ENCODE results near the gene GPAT3.

GPAT3 gene

DNA sequence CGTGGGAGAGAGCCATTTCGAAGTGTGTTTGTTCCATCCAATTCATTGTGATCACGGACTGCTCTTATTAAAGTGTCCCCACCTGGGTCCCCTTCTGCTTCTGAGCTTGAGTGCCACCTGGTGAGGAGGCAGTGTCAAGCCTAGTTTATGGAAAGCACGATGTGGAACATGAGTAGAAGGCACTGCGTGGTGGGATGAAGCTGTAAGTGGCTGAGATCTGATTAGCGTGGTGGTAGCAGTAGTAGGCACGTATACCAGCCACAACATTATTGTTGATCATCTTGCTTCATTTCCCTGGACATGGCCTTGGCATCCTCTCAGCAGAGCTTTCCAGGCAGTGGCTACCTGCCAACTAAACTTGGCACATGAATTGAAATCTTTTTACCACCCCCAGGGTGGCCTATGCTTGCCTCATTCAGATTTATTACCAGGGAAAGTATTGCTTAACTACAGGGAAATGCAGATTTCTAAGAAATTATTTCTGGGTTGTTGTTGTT lies 46.4 kb downstream of the GPAT3 start:
- Histone ChIP-seq H3K27me3 (ENCODE audit: control insufficient read depth in 3 of 3, insufficient read depth in 3 of 3, low read depth in 1 of 3, low read length in 3 of 3) (no peaks in the 10 kb centered on the region), H3K9me3 (replicated peaks in 1 of 2; ENCODE audit: control insufficient read depth in 2 of 2, insufficient read depth in 1 of 2, low read depth in 1 of 2, low read length in 2 of 2) (no peaks in the 10 kb centered on the region), H2AK5ac (ENCODE audit: low read depth, low read length) (no peak overlapping the region), H2BK15ac (ENCODE audit: low read length) (no peak overlapping the region), H3K18ac (ENCODE audit: low read length) (no peak overlapping the region), H2AFZ (ENCODE audit: low read length) (no peak overlapping the region), H3K27ac (replicated peaks; ENCODE audit: low read length) (no peak overlapping the region), H3K4ac (ENCODE audit: low read length) (no peak overlapping the region), H4K8ac (ENCODE audit: low read depth, low read length) (no peak overlapping the region), H3K4me3 (ENCODE audit: low read length in 2 of 2) (no peak overlapping the region), H2BK5ac (ENCODE audit: low read length) (no peak overlapping the region), H4K91ac (ENCODE audit: low read depth, low read length, poor library complexity) (no peak overlapping the region), H3K23ac (ENCODE audit: low read depth, low read length, poor library complexity) (no peak overlapping the region), H3K79me1 (ENCODE audit: low read depth, low read length) (no peaks in the 10 kb centered on the region), H3K4me2 (ENCODE audit: insufficient read depth, low read length, poor library complexity, severe bottlenecking) (no peak overlapping the region), H3K14ac (ENCODE audit: low read length) (no peak overlapping the region), H3K9ac (ENCODE audit: low read depth, low read length, poor library complexity) (no peak overlapping the region), H2BK120ac (ENCODE audit: low read depth, low read length) (no peak overlapping the region), H2BK12ac (ENCODE audit: low read length) (no peak overlapping the region), H3K4me1 (ENCODE audit: control insufficient read depth in 2 of 2, insufficient read depth in 1 of 2, low read depth in 1 of 2, low read length in 2 of 2) (no peaks in the 10 kb centered on the region), H3K36me3 (replicated peaks in 1 of 2; ENCODE audit: control insufficient read depth in 2 of 2, insufficient read depth in 2 of 2, low read length in 2 of 2) (no peaks in the 10 kb centered on the region)
- no peak for DNase-seq (ENCODE audit: low spot score)
- WGBS, 2 donors (ENCODE audit: extremely low coverage in 2 of 2, insufficient read length in 2 of 2, insufficient replicate concordance in 1 of 2), result no CpG with 5 or more reads among the region's 7 CpGs

DNA sequence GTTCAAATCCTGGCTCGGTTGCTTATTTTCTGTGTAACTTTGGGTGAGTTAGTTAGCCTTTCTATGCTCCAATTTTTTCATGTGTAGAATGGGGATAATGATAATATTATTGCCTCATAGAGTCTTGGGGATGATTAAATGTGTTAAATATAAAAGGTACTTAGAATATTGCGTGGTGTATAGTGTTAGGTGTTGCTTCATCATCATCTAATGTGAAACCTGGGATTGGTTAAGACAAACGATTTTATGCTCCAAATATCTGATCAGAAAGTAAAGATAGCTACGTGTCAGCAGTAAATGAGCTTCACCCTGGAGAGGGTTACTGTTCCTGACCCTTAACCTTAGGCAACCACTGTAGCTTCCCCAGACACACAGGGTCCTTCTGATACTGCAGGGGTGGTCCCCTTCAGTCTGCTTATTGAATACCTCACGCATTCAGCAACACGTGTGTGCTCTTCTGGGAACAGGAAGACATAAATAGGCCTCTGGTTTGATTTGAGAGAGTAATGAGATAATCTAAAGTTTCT lies 50.1 kb downstream of the GPAT3 start:
- no peak overlapping the region for H2BK15ac ChIP-seq (ENCODE audit: low read length)

DNA sequence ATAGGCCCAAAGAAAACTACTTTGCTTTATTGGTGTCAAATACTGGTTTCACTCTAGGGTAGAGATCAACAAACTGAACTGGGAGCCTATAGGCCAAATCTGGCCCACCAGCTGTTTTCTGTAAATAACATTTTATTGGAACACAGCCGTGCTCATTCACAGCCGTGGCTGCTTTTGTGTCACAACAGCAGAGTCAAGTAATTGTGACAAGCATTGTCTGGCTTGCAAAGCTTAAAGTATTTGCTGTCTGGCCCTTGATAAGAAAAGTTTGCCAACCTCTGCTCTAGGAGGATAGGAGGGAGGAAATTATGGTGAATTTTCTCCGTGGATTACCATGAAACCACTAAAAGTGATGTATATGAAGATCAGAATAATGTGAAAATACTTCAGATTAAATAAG lies 53.4 kb downstream of the GPAT3 start:
- H3K27me3 ChIP-seq (ENCODE audit: control insufficient read depth in 3 of 3, insufficient read depth in 3 of 3, low read depth in 1 of 3, low read length in 3 of 3), result no peaks in the 10 kb centered on the region
- no peak overlapping the region for H3K9ac ChIP-seq (ENCODE audit: low read depth, low read length, poor library complexity)
- H4K91ac ChIP-seq (ENCODE audit: low read depth, low read length, poor library complexity), result no peak overlapping the region
- peaks cover 5% of the 10 kb centered on the region in 2 donors for H3K4me1 ChIP-seq (ENCODE audit: control insufficient read depth in 2 of 2, insufficient read depth in 1 of 2, low read depth in 1 of 2, low read length in 2 of 2)
- H2BK15ac ChIP-seq (ENCODE audit: low read length), result no peak overlapping the region
- no peak overlapping the region for H3K23ac ChIP-seq (ENCODE audit: low read depth, low read length, poor library complexity)
- H2AFZ ChIP-seq (ENCODE audit: low read length), result peak overlapping the region; percentile 38
- no peak for DNase-seq (ENCODE audit: low spot score)
- no peaks in the 10 kb centered on the region for H3K36me3 ChIP-seq (replicated peaks in 1 of 2; ENCODE audit: control insufficient read depth in 2 of 2, insufficient read depth in 2 of 2, low read length in 2 of 2)
- H3K4me3 ChIP-seq (ENCODE audit: low read length in 2 of 2), result no peak overlapping the region
- no peak overlapping the region for H3K18ac ChIP-seq (ENCODE audit: low read length)
- no peak overlapping the region for H3K4me2 ChIP-seq (ENCODE audit: insufficient read depth, low read length, poor library complexity, severe bottlenecking)
- no peak overlapping the region for H4K8ac ChIP-seq (ENCODE audit: low read depth, low read length)
- no peak overlapping the region for H2AK5ac ChIP-seq (ENCODE audit: low read depth, low read length)
- no peaks in the 10 kb centered on the region for H3K9me3 ChIP-seq (replicated peaks in 1 of 2; ENCODE audit: control insufficient read depth in 2 of 2, insufficient read depth in 1 of 2, low read depth in 1 of 2, low read length in 2 of 2)
- H3K14ac ChIP-seq (ENCODE audit: low read length), result no peak overlapping the region
- no peak overlapping the region for H2BK5ac ChIP-seq (ENCODE audit: low read length)
- H3K4ac ChIP-seq (ENCODE audit: low read length), result no peak overlapping the region
- no peaks in the 10 kb centered on the region for H3K79me1 ChIP-seq (ENCODE audit: low read depth, low read length)
- H3K27ac ChIP-seq (replicated peaks; ENCODE audit: low read length), result no peak overlapping the region
- H2BK120ac ChIP-seq (ENCODE audit: low read depth, low read length), result no peak overlapping the region
- WGBS, 2 donors (ENCODE audit: extremely low coverage in 2 of 2, insufficient read length in 2 of 2, insufficient replicate concordance in 1 of 2), result no CpG with 5 or more reads among the region's 3 CpGs
- H2BK12ac ChIP-seq (ENCODE audit: low read length), result no peak overlapping the region

More for the DNA sequence above, 50.1 kb downstream of the GPAT3 start:
- Histone ChIP-seq H3K36me3 (replicated peaks in 1 of 2; ENCODE audit: control insufficient read depth in 2 of 2, insufficient read depth in 2 of 2, low read length in 2 of 2) (no peaks in the 10 kb centered on the region), H2BK12ac (ENCODE audit: low read length) (no peak overlapping the region), H4K91ac (ENCODE audit: low read depth, low read length, poor library complexity) (no peak overlapping the region), H3K14ac (ENCODE audit: low read length) (no peak overlapping the region), H2AK5ac (ENCODE audit: low read depth, low read length) (no peak overlapping the region), H3K4me1 (ENCODE audit: control insufficient read depth in 2 of 2, insufficient read depth in 1 of 2, low read depth in 1 of 2, low read length in 2 of 2) (peaks cover 5% of the 10 kb centered on the region in 2 donors), H3K18ac (ENCODE audit: low read length) (no peak overlapping the region), H3K23ac (ENCODE audit: low read depth, low read length, poor library complexity) (no peak overlapping the region), H3K27me3 (ENCODE audit: control insufficient read depth in 3 of 3, insufficient read depth in 3 of 3, low read depth in 1 of 3, low read length in 3 of 3) (no peaks in the 10 kb centered on the region), H3K4me3 (ENCODE audit: low read length in 2 of 2) (no peak overlapping the region), H3K4me2 (ENCODE audit: insufficient read depth, low read length, poor library complexity, severe bottlenecking) (no peak overlapping the region), H2BK5ac (ENCODE audit: low read length) (no peak overlapping the region), H3K79me1 (ENCODE audit: low read depth, low read length) (no peaks in the 10 kb centered on the region), H3K9me3 (replicated peaks in 1 of 2; ENCODE audit: control insufficient read depth in 2 of 2, insufficient read depth in 1 of 2, low read depth in 1 of 2, low read length in 2 of 2) (no peaks in the 10 kb centered on the region), H3K9ac (ENCODE audit: low read depth, low read length, poor library complexity) (no peak overlapping the region), H3K4ac (ENCODE audit: low read length) (no peak overlapping the region), H2BK120ac (ENCODE audit: low read depth, low read length) (no peak overlapping the region), H2AFZ (ENCODE audit: low read length) (no peak overlapping the region), H4K8ac (ENCODE audit: low read depth, low read length) (no peak overlapping the region), H3K27ac (replicated peaks; ENCODE audit: low read length) (no peak overlapping the region)
- 100% methylated on average over 1 of the region's 6 CpGs; no CpG with 5 or more reads in 1 of the 2 donors for WGBS, 2 donors (ENCODE audit: extremely low coverage in 2 of 2, insufficient read length in 2 of 2, insufficient replicate concordance in 1 of 2)
- no peak for DNase-seq (ENCODE audit: low spot score)

DNA sequence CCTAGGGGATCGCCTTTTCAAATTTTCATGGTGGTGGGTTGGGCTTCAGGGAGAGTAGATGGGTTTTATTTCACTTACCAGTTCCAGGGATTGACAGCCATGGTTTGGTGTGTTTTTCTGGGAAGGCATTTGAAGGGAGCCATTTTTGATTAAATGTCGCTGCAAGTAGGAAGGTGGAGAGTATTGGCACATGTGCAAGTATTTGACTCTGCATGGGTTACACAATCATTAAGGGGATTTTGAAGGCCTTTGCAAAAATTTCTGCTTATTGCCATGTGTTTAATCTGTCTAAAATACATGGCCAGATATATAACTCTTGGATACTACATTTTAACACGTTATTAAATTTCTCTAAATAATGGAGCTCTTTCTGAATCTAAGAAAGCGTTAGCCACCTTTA lies 55.1 kb downstream of the GPAT3 start:
- no peak overlapping the region for H3K14ac ChIP-seq (ENCODE audit: low read length)
- H3K9ac ChIP-seq (ENCODE audit: low read depth, low read length, poor library complexity), result no peak overlapping the region
- DNase-seq (ENCODE audit: low spot score), result no peak

More for the DNA sequence above, 55.1 kb downstream of the GPAT3 start:
- Histone ChIP-seq H4K8ac (ENCODE audit: low read depth, low read length) (no peak overlapping the region), H2BK12ac (ENCODE audit: low read length) (no peak overlapping the region), H3K4me3 (ENCODE audit: low read length in 2 of 2) (no peak overlapping the region), H3K79me1 (ENCODE audit: low read depth, low read length) (no peaks in the 10 kb centered on the region), H3K4ac (ENCODE audit: low read length) (no peak overlapping the region), H3K4me1 (ENCODE audit: control insufficient read depth in 2 of 2, insufficient read depth in 1 of 2, low read depth in 1 of 2, low read length in 2 of 2) (peaks cover 5% of the 10 kb centered on the region in 2 donors), H2AK5ac (ENCODE audit: low read depth, low read length) (no peak overlapping the region), H3K18ac (ENCODE audit: low read length) (no peak overlapping the region), H3K36me3 (replicated peaks in 1 of 2; ENCODE audit: control insufficient read depth in 2 of 2, insufficient read depth in 2 of 2, low read length in 2 of 2) (no peaks in the 10 kb centered on the region), H3K27me3 (ENCODE audit: control insufficient read depth in 3 of 3, insufficient read depth in 3 of 3, low read depth in 1 of 3, low read length in 3 of 3) (no peaks in the 10 kb centered on the region), H3K27ac (replicated peaks; ENCODE audit: low read length) (no peak overlapping the region), H2BK120ac (ENCODE audit: low read depth, low read length) (no peak overlapping the region), H3K9me3 (replicated peaks in 1 of 2; ENCODE audit: control insufficient read depth in 2 of 2, insufficient read depth in 1 of 2, low read depth in 1 of 2, low read length in 2 of 2) (no peaks in the 10 kb centered on the region), H2BK5ac (ENCODE audit: low read length) (no peak overlapping the region), H2BK15ac (ENCODE audit: low read length) (no peak overlapping the region), H2AFZ (ENCODE audit: low read length) (no peak overlapping the region), H3K4me2 (ENCODE audit: insufficient read depth, low read length, poor library complexity, severe bottlenecking) (no peak overlapping the region), H4K91ac (ENCODE audit: low read depth, low read length, poor library complexity) (no peak overlapping the region), H3K23ac (ENCODE audit: low read depth, low read length, poor library complexity) (no peak overlapping the region)
- no CpG with 5 or more reads among the region's 4 CpGs for WGBS, 2 donors (ENCODE audit: extremely low coverage in 2 of 2, insufficient read length in 2 of 2, insufficient replicate concordance in 1 of 2)
